ENCODE results near the gene TAOK1. TPM values are rescaled to one million over a fixed set of nuclear protein-coding genes. Genes with fewer than 3 reads are reported as not detected.

The TAOK1 gene
- total and polyA plus RNA-seq, 9 of the 15 experiments (the other 6 are each of a cell fraction or from before 2014, with no cell fraction given): 3.2 to 33.1 (median 16.5) TPM

GRCh38 chr17:29572691-29573557 lies 182.8 kb downstream of the TAOK1 start (continued):
- TF ChIP-seq ZNF395 (CRISPR knock-in tag; IDR thresholded peaks at IDR 0.05) (no peak), ZBTB7A (IDR thresholded peaks at IDR 0.05; ENCODE audit: borderline replicate concordance, control insufficient read depth, low read depth, low read length) (peak; percentile 69; the same call in 1 of the 2 replicates), GATAD2B (IDR thresholded peaks at IDR 0.05; ENCODE audit: borderline replicate concordance) (peak; percentile 46; the same call in 1 of the 2 replicates), NR2C2 (CRISPR knock-in tag; IDR thresholded peaks at IDR 0.05) (no peak), NR2C2 (tag; IDR thresholded peaks at IDR 0.05) (peak; percentile 80), SMC3 (conservative IDR thresholded peaks at IDR 0.05; ENCODE audit: insufficient read depth, low read depth, low read length) (peak; percentile 60; the same call in 1 of the 2 replicates), RBFOX2 (IDR thresholded peaks at IDR 0.05; ENCODE audit: low read depth, low read length) (peak; percentile 63), NUFIP1 (IDR thresholded peaks at IDR 0.05; ENCODE audit: partially characterized antibody) (no peak), CXXC5 (CRISPR knock-in tag; IDR thresholded peaks at IDR 0.05) (peak; percentile 51), HEY1 (CRISPR knock-in tag; IDR thresholded peaks at IDR 0.05; ENCODE audit: borderline replicate concordance) (no peak)
- TF ChIP-seq, protein P1, sequence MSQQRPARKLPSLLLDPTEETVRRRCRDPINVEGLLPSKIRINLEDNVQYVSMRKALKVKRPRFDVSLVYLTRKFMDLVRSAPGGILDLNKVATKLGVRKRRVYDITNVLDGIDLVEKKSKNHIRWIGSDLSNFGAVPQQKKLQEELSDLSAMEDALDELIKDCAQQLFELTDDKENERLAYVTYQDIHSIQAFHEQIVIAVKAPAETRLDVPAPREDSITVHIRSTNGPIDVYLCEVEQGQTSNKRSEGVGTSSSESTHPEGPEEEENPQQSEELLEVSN (IDR thresholded peaks at IDR 0.05; ENCODE audit: borderline replicate concordance in 1 of 2, extremely low read depth in 1 of 2, insufficient read depth in 1 of 2, insufficient read length in 1 of 2, low read depth in 1 of 2, low read length in 1 of 2, poor library complexity in 1 of 2, severe bottlenecking in 1 of 2): peak; percentile 83 to 85
- TF ChIP-seq, protein P2, sequence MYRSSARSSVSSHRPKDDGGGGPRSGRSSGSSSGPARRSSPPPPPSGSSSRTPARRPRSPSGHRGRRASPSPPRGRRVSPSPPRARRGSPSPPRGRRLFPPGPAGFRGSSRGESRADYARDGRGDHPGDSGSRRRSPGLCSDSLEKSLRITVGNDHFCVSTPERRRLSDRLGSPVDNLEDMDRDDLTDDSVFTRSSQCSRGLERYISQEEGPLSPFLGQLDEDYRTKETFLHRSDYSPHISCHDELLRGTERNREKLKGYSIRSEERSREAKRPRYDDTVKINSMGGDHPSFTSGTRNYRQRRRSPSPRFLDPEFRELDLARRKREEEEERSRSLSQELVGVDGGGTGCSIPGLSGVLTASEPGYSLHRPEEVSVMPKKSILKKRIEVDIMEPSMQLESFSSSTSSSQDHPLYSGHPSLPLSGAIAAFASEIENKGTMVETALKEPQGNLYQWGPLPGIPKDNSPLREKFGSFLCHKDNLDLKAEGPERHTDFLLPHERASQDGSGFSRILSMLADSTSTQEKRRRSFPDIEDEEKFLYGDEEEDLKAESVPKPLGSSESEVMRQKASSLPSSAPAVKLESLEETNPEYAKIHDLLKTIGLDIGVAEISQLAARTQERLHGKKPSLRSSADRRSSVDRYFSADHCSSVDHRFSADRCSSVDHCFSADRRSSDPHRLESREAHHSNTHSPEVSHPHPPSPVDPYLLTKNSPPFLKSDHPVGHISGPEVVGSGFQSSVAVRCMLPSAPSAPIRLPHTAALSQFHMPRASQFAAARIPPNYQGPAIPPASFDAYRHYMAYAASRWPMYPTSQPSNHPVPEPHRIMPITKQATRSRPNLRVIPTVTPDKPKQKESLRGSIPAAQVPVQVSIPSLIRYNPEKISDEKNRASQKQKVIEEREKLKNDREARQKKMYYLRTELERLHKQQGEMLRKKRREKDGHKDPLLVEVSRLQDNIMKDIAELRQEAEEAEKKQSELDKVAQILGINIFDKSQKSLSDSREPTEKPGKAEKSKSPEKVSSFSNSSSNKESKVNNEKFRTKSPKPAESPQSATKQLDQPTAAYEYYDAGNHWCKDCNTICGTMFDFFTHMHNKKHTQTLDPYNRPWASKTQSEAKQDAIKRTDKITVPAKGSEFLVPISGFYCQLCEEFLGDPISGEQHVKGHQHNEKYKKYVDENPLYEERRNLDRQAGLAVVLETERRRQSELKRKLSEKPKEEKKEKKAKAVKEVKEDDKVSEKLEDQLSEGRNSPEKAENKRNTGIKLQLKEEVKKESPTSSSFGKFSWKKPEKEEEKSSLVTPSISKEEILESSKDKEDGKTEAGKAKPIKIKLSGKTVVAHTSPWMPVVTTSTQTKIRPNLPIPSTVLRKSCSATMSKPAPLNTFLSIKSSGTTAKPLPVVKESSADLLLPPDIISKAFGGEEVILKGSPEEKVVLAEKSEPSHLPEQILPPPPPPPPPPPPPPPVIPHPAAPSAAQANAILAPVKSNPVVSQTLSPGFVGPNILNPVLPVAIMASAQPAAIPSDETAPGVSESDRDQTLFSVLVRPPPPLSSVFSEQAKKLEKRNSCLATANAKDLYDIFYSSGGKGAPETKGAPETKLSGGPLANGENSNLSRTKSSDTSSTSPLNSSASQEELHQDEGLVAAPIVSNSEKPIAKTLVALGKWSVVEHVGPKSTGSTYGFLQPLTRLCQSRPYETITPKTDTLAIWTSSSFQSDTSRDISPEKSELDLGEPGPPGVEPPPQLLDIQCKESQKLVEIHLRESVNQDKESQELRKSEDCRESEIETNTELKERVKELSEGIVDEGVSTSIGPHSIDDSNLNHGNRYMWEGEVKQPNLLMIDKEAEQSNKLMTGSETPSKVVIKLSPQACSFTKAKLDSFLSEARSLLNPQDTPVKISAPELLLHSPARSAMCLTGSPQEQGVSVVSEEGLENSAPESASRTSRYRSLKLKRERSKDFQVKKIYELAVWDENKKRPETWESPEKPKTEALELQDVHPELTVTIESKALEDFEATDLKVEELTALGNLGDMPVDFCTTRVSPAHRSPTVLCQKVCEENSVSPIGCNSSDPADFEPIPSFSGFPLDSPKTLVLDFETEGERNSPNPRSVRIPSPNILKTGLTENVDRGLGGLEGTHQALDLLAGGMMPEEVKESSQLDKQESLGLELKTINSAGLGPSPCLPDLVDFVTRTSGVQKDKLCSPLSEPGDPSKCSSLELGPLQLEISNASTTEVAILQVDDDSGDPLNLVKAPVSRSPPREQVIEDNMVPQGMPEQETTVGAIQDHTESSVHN (IDR thresholded peaks at IDR 0.05; ENCODE audit: borderline replicate concordance in 1 of 2, low read depth in 1 of 2): no peak

Data from K562 (cell line).